Measurements from ENCODE around the gene RFPL1.
"Not testable (repeated sequence)": the region's sequence is repeated elsewhere in the genome, so short reads cannot be mapped to it uniquely, and the experiment has no call there.

RFPL1 gene

GRCh38 chr22:29438283-29438682, at the start of gene RFPL1:
TSS of gene RFPL1 (plus strand) at chr22:29438583.
- not testable (repeated sequence) for DNase-seq (ENCODE audit: low read depth)

GRCh38 chr22:29388759-29389090, 49.7 kb upstream of the RFPL1 start:
- DNase-seq (ENCODE audit: low read depth): no peak

- DNase-seq (ENCODE audit: low read depth): no peak
Measured at GRCh38 chr22:29390270-29390669, 48.1 kb upstream of the RFPL1 start.

GRCh38 chr22:29391546-29391945, 46.8 kb upstream of the RFPL1 start:
- no peak for DNase-seq (ENCODE audit: low read depth)

GRCh38 chr22:29393019-29393608, 45.3 kb upstream of the RFPL1 start:
- no peak for DNase-seq (ENCODE audit: low read depth)

GRCh38 chr22:29394931-29395581, 43.3 kb upstream of the RFPL1 start:
- DNase-seq (ENCODE audit: low read depth): peak; percentile 29

- no peak for DNase-seq (ENCODE audit: low read depth)
Measured at GRCh38 chr22:29396126-29396525, 42.3 kb upstream of the RFPL1 start.

- no peak for DNase-seq (ENCODE audit: low read depth)
Measured at GRCh38 chr22:29397791-29398190, 40.6 kb upstream of the RFPL1 start.

GRCh38 chr22:29400576-29400975, 37.8 kb upstream of the RFPL1 start:
- no peak for DNase-seq (ENCODE audit: low read depth)

- not testable (repeated sequence) for DNase-seq (ENCODE audit: low read depth)
Measured at GRCh38 chr22:29401538-29401937, 36.8 kb upstream of the RFPL1 start.

- no peak for DNase-seq (ENCODE audit: low read depth)
Measured at GRCh38 chr22:29408940-29409339, 29.4 kb upstream of the RFPL1 start.

- not testable (repeated sequence) for DNase-seq (ENCODE audit: low read depth)
Measured at GRCh38 chr22:29411569-29412211, 26.7 kb upstream of the RFPL1 start.

- DNase-seq (ENCODE audit: low read depth): not testable (repeated sequence)
Measured at GRCh38 chr22:29412772-29413171, 25.6 kb upstream of the RFPL1 start.

GRCh38 chr22:29414951-29415591, 23.3 kb upstream of the RFPL1 start:
- peak; percentile 37 for DNase-seq (ENCODE audit: low read depth)

GRCh38 chr22:29418704-29419103, 19.7 kb upstream of the RFPL1 start:
- DNase-seq (ENCODE audit: low read depth): not testable (repeated sequence)

GRCh38 chr22:29426476-29426875, 11.9 kb upstream of the RFPL1 start:
- DNase-seq (ENCODE audit: low read depth): no peak

GRCh38 chr22:29427176-29427760, 11.1 kb upstream of the RFPL1 start:
- DNase-seq (ENCODE audit: low read depth): no peak

GRCh38 chr22:29431986-29432385, 6.4 kb upstream of the RFPL1 start:
- no peak for DNase-seq (ENCODE audit: low read depth)

GRCh38 chr22:29433856-29434255, 4.5 kb upstream of the RFPL1 start:
- DNase-seq (ENCODE audit: low read depth): no peak

- DNase-seq (ENCODE audit: low read depth): no peak
Measured at GRCh38 chr22:29434288-29434687, 4.1 kb upstream of the RFPL1 start.

- no peak for DNase-seq (ENCODE audit: low read depth)
Measured at GRCh38 chr22:29435236-29436136, 2.9 kb upstream of the RFPL1 start.

- no peak for DNase-seq (ENCODE audit: low read depth)
Measured at GRCh38 chr22:29442976-29443375, 4.6 kb downstream of the RFPL1 start.
